Activated CD8-positive, alpha-beta memory T cell treated with anti-CD3 and anti-CD28 coated beads, Interleukin-2, amount 50 U/mL, for 1 hour (primary cell): Measurements from ENCODE around the gene C17orf114.
"Not testable (repeated sequence)": the region's sequence is repeated elsewhere in the genome, so short reads cannot be mapped to it uniquely, and the experiment has no call there.

ENCODE experiments used
- DNase-seq: peaks from one replicate; pipeline ENCODE4 v3.0.0-alpha.2; 2020; ENCODE audit errors: extremely low read depth

C17orf114 gene

GRCh38 chr17:4802228-4802627 lies at the start of gene C17orf114:
C17orf114 (minus strand) TSS chr17:4802328.
- DNase-seq = no peak

DNA sequence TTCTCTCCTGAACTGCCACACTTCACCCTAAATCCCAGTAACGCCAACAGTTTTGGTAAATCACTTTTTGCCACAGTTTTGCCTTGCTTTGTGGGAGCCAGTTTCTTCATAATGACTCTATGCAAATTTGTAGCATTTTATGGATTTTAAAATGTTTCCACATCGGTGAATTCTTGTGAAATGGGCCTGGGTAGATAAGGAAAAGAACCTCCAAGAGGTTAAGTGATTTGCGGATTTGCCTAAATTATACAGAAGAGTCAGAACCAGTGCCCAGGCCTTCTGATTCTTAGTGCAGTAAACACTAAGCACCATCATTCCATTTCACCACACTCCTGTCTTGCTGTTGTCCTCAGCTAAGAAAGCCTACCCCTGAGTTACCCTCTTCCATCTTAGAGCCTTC lies 49.0 kb upstream of the C17orf114 start:
- no peak for DNase-seq

- no peak for DNase-seq
Measured at GRCh38 chr17:4850246-4850645, 48.1 kb upstream of the C17orf114 start.

DNA sequence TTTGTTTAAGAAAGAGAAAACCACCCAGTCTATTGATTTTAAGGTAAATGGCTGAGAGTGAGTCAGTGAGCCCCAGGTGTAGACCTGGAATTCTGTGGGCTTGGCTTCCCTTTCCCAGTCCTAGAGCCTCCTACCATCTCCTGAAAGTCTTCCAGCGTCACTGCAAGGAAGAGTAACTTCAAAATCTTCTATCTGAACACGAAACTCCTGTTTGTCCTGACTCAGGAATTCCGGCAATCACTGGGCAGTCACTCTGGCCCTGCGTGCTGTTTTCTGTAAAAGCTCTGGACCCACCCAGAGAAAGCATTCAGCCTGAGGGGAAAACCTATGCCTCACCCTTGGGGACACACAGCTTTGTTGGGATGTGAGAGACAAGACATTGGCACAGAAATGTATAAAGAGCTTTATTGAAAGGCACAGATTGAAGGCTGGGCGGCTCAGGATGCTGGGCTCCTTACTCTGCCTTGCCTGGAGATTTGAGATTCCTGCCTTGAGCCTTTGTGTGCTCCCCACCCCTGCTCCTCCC lies 46.9 kb upstream of the C17orf114 start:
- no peak for DNase-seq

DNA sequence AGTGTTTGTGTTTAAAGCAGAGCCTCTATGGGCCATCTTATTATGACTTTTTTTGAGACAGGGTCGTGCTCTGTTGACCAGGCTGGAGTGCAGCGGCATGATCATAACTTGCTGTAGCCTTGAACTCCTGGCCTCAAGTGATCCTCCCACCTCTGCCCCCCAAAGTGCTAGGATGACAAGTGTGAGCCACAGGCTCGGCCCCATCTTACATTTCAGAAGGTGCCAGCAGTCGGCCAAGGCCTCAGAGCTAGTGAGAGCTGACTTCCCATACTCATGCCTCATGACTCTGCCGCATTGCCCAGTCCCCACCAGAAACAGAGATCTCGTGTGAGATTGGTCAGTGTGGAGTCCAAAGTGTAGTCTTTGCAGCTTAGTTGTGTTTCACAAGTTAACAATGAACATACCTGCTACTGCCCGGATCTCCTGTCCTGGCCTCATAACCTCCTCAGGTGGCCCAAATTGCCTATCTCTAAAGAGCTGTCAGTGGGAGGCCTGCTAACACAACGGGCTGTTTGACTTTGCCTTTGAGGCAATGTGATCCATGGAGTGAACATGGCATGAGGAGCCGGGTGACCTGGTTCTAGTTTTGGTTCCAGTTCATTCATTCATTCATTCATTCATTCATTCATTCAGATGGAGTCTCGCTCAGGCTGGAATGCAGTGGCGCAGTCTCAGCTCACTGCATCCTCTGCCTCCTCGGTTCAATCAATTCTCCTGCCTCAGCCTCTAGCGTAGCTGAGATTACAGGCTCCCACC lies 44.7 kb upstream of the C17orf114 start:
- no peak for DNase-seq

- no peak for DNase-seq
Measured at GRCh38 chr17:4845118-4845517, 43.0 kb upstream of the C17orf114 start.

- DNase-seq = no peak
Measured at GRCh38 chr17:4843321-4844000, 41.3 kb upstream of the C17orf114 start.

DNA sequence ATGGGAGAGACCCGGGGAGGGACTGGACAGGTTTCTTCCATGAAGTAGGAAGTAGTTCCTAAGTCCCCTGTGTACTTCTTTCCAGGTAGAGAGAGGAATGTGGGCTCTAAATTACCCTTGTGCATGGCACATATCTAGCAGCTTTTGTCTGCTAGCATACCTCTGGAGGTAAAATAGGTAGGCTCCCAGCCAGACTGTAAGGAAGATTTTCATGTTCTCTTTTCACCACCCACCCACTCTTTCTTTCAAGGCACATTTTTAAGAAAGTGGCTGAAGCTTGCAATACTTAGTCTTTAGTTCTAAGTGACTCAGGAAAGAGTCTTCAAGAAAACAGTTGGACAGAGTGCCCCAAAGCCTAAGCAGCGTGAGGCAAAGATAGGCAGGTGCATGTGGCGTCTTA lies 40.2 kb upstream of the C17orf114 start:
- no peak for DNase-seq

DNA sequence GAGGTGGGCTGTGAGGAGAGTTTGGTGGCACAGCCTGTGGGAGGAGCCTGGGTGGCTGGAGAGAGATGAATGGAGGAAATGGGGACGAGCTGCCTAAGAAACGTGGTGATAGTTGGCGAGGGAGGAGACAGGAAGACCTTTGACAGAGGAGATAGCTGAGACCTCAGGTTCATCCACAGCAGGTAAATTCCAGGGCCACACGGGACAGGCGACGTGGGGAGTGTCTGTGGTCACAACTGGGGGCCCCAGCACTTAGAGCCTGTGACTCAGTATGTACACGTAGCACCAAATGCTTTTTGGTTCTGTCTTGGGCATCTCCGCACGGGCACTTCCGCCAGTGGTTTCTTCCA lies 38.7 kb upstream of the C17orf114 start:
- no peak for DNase-seq

DNA sequence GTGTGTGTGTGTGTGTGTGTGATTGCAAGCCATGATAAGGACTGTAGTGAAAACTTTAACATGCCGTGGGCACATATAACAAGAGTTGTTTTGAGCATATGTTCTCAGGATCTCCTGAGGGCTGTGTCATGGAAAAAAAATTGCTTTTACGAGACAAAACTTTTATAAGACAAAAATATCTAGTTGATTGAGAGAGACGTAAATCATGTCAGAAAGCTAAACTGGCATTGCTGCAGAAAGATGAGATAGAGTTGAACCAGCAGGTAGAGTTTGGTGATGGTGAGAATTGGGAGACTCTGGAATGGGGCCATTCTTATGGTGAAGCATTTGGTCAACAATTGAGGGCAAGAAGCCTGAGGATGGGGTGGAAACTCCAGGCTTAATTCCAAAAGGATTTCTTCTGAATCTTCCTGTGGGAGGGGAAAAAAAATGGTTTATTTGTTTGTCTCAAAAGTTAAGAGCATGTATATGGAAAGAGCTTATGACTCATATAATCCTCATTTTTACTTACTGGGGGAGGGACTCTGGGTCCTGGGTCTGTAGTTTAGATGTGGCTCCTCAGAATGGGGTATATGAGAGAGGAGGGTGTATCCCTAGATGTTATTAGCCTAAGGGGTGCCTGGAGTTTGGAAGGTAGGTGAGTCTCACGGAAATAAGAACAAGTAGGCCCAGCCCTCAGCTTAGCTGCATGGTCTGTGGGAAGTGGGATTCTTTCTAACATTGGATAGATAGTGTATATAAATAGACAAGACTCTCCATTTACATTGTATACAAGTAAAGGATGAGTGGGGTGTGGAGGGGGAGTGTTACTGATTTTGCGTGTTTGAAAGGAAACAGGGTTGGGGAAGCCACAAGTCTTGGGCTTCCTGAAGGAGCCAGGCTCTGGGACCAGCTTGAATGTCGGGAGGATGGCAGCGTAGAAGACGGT lies 38.1 kb upstream of the C17orf114 start:
- no peak for DNase-seq

DNA sequence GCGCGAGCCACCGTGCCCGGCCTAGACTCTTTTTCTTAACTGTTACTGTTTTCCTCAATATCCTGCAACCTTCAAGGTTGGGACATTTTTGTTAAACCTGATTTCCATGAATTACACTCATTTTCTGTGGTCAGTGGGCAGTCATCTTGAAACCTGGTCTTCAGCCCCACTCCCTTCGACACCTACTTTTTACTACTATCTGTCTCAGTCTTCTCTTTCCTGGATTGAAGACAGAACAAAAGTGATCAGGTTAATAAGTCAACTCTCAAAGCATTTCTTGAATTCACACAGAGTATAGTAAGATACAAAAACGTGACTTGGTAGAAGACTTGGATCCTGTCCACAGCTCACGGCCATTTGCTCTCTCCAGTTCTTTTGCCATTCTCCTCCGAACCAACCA lies 37.1 kb upstream of the C17orf114 start:
- no peak for DNase-seq

DNA sequence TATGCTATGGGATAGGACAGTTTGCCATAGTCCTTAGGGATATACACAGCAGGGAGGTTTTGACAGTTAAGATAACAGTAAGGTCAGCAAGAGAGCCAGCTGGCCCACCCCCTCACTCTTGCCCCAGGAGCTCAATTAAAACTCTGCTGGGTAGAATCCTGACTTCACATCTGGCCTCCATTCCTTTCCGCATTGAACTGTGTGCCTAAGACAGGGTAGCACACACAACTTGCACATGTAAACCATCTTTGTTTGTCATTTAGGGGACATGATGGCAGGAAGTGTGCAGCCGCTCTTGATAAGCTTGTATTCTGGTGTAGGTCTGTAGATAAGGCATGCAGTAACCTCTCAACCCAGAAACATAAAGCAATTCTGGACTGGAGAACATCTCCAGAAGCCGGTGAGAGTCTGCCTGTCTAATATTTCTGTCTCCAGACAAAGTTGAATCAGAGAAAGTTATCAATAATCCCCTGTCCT lies 36.2 kb upstream of the C17orf114 start:
- DNase-seq = no peak

- no peak for DNase-seq
Measured at GRCh38 chr17:4837471-4838308, 35.6 kb upstream of the C17orf114 start.

GRCh38 chr17:4836221-4836620 lies 34.1 kb upstream of the C17orf114 start:
- DNase-seq = no peak

DNA sequence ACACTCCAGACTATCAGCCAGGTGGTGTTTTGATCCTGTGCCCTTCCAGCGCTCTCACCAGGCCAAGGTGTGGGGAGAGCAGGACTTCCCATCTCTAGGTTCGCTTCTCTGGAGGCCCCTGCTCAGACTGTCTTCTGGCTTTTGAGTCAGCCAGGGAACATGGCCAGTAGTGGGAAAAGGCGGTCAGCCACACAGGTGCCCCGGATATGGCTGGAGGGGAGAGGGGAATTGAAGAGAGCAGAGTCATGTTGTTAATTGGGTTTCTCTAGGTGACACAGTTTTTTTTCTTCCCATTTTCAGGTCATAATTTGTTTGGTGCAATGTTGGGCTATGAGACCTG lies 32.5 kb upstream of the C17orf114 start:
- DNase-seq = no peak

DNA sequence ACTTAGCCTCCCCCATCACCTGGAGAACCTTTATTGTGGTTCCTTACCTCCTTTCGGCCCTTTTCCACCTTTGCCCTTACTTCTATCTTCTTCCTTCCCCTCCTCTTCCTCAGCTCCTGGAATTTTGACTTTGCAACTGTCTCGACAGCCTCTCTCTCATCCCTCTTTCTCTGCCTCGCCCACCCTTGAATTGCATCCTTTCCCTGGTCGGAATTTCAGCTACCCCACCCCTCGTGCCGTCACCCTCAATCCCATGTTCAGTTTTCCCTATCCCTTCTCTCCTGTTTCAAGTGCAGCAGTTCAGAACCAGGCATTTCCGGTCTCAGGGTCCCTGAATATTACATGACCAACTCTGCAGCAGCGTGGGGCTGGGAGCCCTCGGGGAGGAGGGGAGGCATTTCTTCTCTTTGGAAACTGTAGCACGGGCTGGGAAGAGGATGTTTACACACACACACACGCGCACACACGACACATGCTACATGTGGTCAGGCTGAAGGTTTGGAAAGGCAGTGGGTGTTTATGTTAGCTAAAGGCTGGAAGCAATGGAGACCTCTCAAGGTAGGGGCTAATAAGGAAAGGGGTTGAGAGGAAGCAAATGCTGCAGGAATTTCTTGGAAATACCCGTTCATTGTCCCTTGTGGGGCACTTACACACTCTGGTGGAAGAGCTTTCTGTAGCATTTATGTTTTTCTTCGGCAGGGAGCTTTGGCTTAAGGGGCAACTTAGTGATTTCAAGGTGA lies 32.0 kb upstream of the C17orf114 start:
- no peak for DNase-seq

DNA sequence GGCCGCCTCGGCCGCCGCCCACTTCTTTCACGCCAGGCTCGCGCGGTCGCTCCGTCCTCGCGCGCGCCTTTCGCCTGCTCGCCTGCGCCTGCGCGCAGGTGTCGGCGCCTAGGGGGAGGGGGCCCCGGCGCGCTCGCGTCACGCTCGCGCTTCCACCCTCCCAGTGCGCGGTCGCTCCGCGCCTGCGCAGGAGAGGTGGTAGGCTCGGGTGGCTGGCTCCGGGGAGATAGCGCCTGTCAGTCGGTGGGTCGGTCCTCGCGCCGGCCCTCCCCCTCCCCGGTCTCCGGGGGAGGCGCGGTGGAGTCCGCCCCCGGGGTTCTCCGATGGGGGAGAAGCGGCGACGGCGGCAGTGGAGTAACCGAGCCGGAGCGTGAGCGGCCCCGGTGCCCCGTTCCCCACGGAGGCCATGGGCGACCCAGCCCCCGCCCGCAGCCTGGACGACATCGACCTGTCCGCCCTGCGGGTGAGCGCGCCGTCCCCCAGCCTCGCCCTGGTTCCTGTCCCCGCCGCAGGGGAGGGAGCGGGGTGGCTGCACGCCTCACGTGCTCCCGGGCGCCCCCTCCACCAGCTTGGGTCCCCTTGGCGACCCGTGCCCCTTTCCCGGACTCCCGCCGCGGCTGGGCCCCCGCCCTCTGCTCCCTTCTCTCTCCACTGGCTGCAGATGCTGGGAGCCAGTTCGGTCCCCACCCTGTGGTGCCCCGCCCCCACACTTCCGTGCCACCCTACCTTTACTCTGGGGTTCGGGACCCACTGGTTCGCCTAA lies 31.2 kb upstream of the C17orf114 start, which contains the start of gene MINK1:
Gene MINK1, plus strand, starts transcription at position 163 of the 763 bp plus-strand sequence. Its CDS starts 244 bp downstream, at position 407.
- DNase-seq = peak; percentile 50

DNA sequence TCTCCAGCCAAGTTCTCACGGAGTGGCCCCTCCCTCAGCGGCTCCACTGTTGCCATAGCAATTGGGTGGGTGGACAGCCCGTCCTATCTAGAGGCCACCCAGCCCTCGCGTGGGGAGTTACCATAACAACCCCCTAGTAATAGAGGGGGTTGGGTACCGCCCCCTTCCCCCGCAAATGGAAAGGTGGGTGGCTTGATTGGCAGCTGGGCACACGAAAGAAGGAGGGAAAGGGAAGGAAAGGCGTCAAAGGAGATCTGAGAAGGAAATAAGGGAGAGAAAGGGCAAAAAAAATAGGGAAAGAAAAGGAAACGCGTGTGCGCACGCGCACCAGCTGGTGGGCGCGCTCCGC lies 30.7 kb upstream of the C17orf114 start:
- not testable (repeated sequence) for DNase-seq

DNA sequence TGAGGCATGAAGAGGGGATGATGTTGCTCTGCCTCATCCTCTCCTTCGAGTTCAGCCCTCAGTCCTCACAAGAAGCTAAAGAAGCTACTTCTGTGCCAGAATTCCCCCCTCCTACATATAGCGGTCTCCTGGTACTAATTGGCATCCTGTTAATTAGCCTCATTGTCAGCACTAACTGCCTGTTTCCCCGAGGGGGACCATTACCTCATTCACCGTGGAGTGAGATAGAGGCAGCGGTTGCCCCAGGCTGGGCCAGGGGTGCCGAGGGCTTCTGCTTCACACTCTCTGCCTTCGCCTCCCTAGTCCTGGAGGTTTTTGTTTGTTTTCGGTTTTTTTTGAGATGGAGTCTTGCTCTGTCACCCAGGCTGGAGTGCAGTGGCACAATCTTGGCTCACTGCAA lies 25.3 kb upstream of the C17orf114 start:
- DNase-seq = no peak
